ENCODE results near the gene SLN. TPM values are rescaled to one million over a fixed set of nuclear protein-coding genes. Genes with fewer than 3 reads are reported as not detected.

SLN gene
- total RNA-seq, 4 donors from 2014 or later, result 0.96 TPM; not detected in 3

GRCh38 chr11:107710301-107710700 is 1.6 kb downstream of the SLN start:
- Histone ChIP-seq H3K27me3 (no peaks in the 10 kb centered on the region), H3K4me1 (no peaks in the 10 kb centered on the region), H3K9me3 (no peaks in the 10 kb centered on the region), H3K4me3 (no peak overlapping the region), H3K27ac (no peak overlapping the region), H3K36me3 (no peaks in the 10 kb centered on the region)
- TF ChIP-seq EP300 (IDR thresholded peaks at IDR 0.05; ENCODE audit: low read depth), result no peak
- TF ChIP-seq POLR2AphosphoS5 (IDR thresholded peaks at IDR 0.05), result no peak
- no peak for TF ChIP-seq POLR2A (IDR thresholded peaks at IDR 0.05)
- no peak for TF ChIP-seq CTCF (IDR thresholded peaks at IDR 0.05)
- intact Hi-C loops (cut with DNase I; ENCODE audit: low total_unique reads), result no loop called here
- DNase-seq, result no peak
- in situ Hi-C loops (cut with MboI; ENCODE audit: low pct_ligation_motif_present in 1 of 4, low pct_unique_long_range_greater_than_20kb in 1 of 4, low sequenced_read_pairs in 3 of 4), result no loop called here
- 70 to 84% methylated on average over 1 of the region's 1 CpG for WGBS, 2 donors (ENCODE audit: low coverage in 1 of 2)

GRCh38 chr11:107708792-107709191 is 3.1 kb downstream of the SLN start:
- intact Hi-C loops (cut with DNase I; ENCODE audit: low total_unique reads), result no loop called here
- H3K27me3 ChIP-seq, result peaks cover 3% of the 10 kb centered on the region
- no peak for TF ChIP-seq POLR2AphosphoS5 (IDR thresholded peaks at IDR 0.05)
- no peak for TF ChIP-seq EP300 (IDR thresholded peaks at IDR 0.05; ENCODE audit: low read depth)
- TF ChIP-seq CTCF (IDR thresholded peaks at IDR 0.05), result no peak
- TF ChIP-seq POLR2A (IDR thresholded peaks at IDR 0.05), result no peak
- H3K4me3 ChIP-seq, result no peak overlapping the region
- H3K27ac ChIP-seq, result no peak overlapping the region
- in situ Hi-C loops (cut with MboI; ENCODE audit: low pct_ligation_motif_present in 1 of 4, low pct_unique_long_range_greater_than_20kb in 1 of 4, low sequenced_read_pairs in 3 of 4), result no loop called here
- no peak for DNase-seq
- WGBS, 2 donors (ENCODE audit: low coverage in 1 of 2), result 71 to 100% methylated on average over 1 to 3 of the region's 3 CpGs
- no peaks in the 10 kb centered on the region for H3K36me3 ChIP-seq
- no peaks in the 10 kb centered on the region for H3K9me3 ChIP-seq
- no peaks in the 10 kb centered on the region for H3K4me1 ChIP-seq

- Histone ChIP-seq H3K36me3 (no peaks in the 10 kb centered on the region), H3K9me3 (no peaks in the 10 kb centered on the region), H3K4me1 (no peaks in the 10 kb centered on the region), H3K27ac (no peak overlapping the region), H3K4me3 (no peak overlapping the region), H3K27me3 (peaks cover 5% of the 10 kb centered on the region)
- intact Hi-C loops (cut with DNase I; ENCODE audit: low total_unique reads) (loop anchor here (1.0 kb wide), 1 partner anchor 18 kb away; no protein-coding TSS in a partner anchor), in situ Hi-C loops (cut with MboI; ENCODE audit: low pct_ligation_motif_present in 1 of 4, low pct_unique_long_range_greater_than_20kb in 1 of 4, low sequenced_read_pairs in 3 of 4) (no loop called here)
- DNase-seq, result no peak
- TF ChIP-seq POLR2A (IDR thresholded peaks at IDR 0.05) (no peak), CTCF (IDR thresholded peaks at IDR 0.05) (no peak), POLR2AphosphoS5 (IDR thresholded peaks at IDR 0.05) (no peak), EP300 (IDR thresholded peaks at IDR 0.05; ENCODE audit: low read depth) (no peak)
- 61 to 68% methylated on average over 4 of the region's 4 CpGs for WGBS, 2 donors (ENCODE audit: low coverage in 1 of 2)
Observed at GRCh38 chr11:107707807-107708206, 4.0 kb downstream of the SLN start.

GRCh38 chr11:107707215-107707671 is 4.6 kb downstream of the SLN start:
- Histone ChIP-seq H3K36me3 (no peaks in the 10 kb centered on the region), H3K4me1 (no peaks in the 10 kb centered on the region), H3K4me3 (no peak overlapping the region), H3K27me3 (peaks cover 5% of the 10 kb centered on the region), H3K27ac (no peak overlapping the region), H3K9me3 (no peaks in the 10 kb centered on the region)
- in situ Hi-C loops (cut with MboI; ENCODE audit: low pct_ligation_motif_present in 1 of 4, low pct_unique_long_range_greater_than_20kb in 1 of 4, low sequenced_read_pairs in 3 of 4), result no loop called here
- intact Hi-C loops (cut with DNase I; ENCODE audit: low total_unique reads), result loop anchor here (1.0 kb wide), 1 partner anchor 19 kb away; no protein-coding TSS in a partner anchor
- DNase-seq, result no peak
- TF ChIP-seq POLR2AphosphoS5 (IDR thresholded peaks at IDR 0.05) (no peak), CTCF (IDR thresholded peaks at IDR 0.05) (no peak), EP300 (IDR thresholded peaks at IDR 0.05; ENCODE audit: low read depth) (no peak), POLR2A (IDR thresholded peaks at IDR 0.05) (no peak)
- 80% methylated on average over 3 of the region's 3 CpGs; no CpG with 5 or more reads in 1 of the 2 donors for WGBS, 2 donors (ENCODE audit: low coverage in 1 of 2)
